ENCODE results near the gene GLIS1.

The GLIS1 gene

DNA sequence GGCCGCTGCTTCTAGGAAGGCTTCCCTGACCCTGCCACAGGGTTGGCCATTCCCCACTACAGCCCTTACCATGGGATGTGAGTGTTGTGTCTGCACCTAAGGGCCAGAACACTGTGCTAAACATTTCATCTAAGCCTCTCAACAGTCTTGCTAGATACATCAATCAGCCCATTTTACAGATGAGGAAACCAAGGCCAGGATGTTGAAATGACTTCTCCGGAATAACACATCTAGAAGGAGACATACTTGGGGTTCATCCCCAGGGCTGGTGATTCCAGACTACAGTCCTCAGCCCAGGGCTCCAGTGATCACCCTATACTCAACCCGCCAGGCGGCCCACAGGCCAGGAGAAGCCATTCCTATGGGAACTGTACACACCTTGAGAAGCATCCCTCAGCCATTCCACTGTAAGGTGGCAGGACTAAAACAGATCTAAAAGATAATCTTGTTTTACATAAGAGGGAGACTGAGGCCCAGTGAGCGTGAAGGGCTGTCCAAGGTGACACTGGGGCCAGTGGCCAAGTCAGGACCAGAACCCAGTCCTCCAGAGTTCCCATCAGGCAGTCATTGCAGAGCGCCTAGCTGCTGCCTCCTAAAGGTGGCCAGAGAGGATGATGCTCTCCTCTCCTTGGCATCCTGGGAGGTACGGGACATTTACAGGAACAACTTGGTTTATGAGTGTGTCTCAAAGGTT, 119.5 kb downstream of the GLIS1 start:
- no peak overlapping the region for H3K27ac ChIP-seq (ENCODE audit: low read depth, low read length)
- H3K4me2 ChIP-seq (ENCODE audit: low read length) = no peak overlapping the region
- H3K27me3 ChIP-seq (ENCODE audit: control insufficient read depth, low read length) = peaks cover 3% of the 10 kb centered on the region; the same call in 1 of the 2 replicates
- no peaks in the 10 kb centered on the region for H3K4me1 ChIP-seq (ENCODE audit: control insufficient read depth, low read length)
- no peaks in the 10 kb centered on the region for H4K20me1 ChIP-seq (ENCODE audit: control insufficient read depth, insufficient read depth, low read depth, low read length)
- TF ChIP-seq, protein P1, sequence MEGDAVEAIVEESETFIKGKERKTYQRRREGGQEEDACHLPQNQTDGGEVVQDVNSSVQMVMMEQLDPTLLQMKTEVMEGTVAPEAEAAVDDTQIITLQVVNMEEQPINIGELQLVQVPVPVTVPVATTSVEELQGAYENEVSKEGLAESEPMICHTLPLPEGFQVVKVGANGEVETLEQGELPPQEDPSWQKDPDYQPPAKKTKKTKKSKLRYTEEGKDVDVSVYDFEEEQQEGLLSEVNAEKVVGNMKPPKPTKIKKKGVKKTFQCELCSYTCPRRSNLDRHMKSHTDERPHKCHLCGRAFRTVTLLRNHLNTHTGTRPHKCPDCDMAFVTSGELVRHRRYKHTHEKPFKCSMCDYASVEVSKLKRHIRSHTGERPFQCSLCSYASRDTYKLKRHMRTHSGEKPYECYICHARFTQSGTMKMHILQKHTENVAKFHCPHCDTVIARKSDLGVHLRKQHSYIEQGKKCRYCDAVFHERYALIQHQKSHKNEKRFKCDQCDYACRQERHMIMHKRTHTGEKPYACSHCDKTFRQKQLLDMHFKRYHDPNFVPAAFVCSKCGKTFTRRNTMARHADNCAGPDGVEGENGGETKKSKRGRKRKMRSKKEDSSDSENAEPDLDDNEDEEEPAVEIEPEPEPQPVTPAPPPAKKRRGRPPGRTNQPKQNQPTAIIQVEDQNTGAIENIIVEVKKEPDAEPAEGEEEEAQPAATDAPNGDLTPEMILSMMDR (IDR thresholded peaks at IDR 0.05; ENCODE audit: low read depth, low read length, poor library complexity, severe bottlenecking) = no peak
- no peak for TF ChIP-seq EZH2phosphoT487 (IDR thresholded peaks at IDR 0.05; ENCODE audit: borderline replicate concordance, low read length)
- no peak overlapping the region for H3K4me3 ChIP-seq (ENCODE audit: low read length)
- H3K79me2 ChIP-seq (ENCODE audit: control insufficient read depth, low read length) = no peaks in the 10 kb centered on the region
- no peaks in the 10 kb centered on the region for H3K9me2 ChIP-seq (replicated peaks; ENCODE audit: control insufficient read depth, low read length)
- H3K36me3 ChIP-seq (ENCODE audit: control insufficient read depth, low read length) = no peaks in the 10 kb centered on the region
- H3K9me3 ChIP-seq (ENCODE audit: control insufficient read depth, insufficient read depth, low read length) = no peaks in the 10 kb centered on the region
- no peaks in the 10 kb centered on the region for H3F3A ChIP-seq (ENCODE audit: control insufficient read depth, insufficient read depth)

DNA sequence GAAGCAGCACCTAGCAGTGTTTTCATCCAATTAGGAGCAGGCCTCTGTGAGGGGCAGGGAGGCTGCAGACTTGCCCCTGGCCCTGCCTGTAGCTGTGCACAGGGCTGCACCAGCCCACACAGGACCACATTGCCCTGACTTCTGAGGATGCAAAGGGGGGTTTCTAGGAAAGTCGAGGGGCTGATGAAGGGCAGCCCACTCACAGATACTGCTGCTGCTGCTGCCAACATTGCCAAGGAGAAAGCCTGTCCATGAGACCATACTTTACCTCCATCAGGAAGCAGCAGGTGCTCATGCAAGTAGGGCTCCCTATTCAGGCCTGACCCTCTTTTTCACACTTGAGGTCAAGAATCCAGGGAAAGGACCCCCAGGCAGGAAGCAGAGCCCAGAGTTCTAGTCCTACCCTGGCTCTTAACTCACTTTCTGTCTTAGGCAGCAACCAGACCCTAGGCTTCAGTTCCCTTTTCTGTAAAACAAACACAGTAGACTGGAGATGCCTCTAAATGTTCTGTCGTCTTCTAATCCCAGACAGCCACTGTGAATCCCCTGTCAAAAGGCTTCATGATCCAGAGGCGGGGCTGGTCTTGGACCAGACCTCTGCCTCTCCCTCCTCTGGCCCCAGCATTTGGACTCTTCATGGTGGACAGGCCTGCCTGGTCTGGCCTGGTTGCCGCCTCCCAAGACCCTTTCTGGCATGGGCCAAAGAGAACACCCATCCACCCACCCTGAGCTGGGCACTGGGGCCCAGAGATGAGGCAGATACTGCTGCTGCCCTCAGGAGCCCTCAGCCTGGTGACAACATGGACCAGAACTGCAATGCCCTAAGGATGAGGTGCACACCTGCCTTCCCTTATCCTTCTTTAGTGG, 120.2 kb downstream of the GLIS1 start:
- no peaks in the 10 kb centered on the region for H3K9me2 ChIP-seq (replicated peaks; ENCODE audit: control insufficient read depth, low read length)
- H4K20me1 ChIP-seq (ENCODE audit: control insufficient read depth, insufficient read depth, low read depth, low read length) = no peaks in the 10 kb centered on the region
- no peaks in the 10 kb centered on the region for H3K27me3 ChIP-seq (ENCODE audit: control insufficient read depth, low read length)
- H3K9me3 ChIP-seq (ENCODE audit: control insufficient read depth, insufficient read depth, low read length) = no peaks in the 10 kb centered on the region
- TF ChIP-seq, protein P1 (IDR thresholded peaks at IDR 0.05; ENCODE audit: low read depth, low read length, poor library complexity, severe bottlenecking) = no peak
- TF ChIP-seq EZH2phosphoT487 (IDR thresholded peaks at IDR 0.05; ENCODE audit: borderline replicate concordance, low read length) = no peak
- H3K27ac ChIP-seq (ENCODE audit: low read depth, low read length) = no peak overlapping the region
- no peaks in the 10 kb centered on the region for H3K4me1 ChIP-seq (ENCODE audit: control insufficient read depth, low read length)
- no peaks in the 10 kb centered on the region for H3K36me3 ChIP-seq (ENCODE audit: control insufficient read depth, low read length)
- H3K79me2 ChIP-seq (ENCODE audit: control insufficient read depth, low read length) = no peaks in the 10 kb centered on the region
- no peaks in the 10 kb centered on the region for H3F3A ChIP-seq (ENCODE audit: control insufficient read depth, insufficient read depth)
- H3K4me2 ChIP-seq (ENCODE audit: low read length) = no peak overlapping the region
- H3K4me3 ChIP-seq (ENCODE audit: low read length) = no peak overlapping the region

DNA sequence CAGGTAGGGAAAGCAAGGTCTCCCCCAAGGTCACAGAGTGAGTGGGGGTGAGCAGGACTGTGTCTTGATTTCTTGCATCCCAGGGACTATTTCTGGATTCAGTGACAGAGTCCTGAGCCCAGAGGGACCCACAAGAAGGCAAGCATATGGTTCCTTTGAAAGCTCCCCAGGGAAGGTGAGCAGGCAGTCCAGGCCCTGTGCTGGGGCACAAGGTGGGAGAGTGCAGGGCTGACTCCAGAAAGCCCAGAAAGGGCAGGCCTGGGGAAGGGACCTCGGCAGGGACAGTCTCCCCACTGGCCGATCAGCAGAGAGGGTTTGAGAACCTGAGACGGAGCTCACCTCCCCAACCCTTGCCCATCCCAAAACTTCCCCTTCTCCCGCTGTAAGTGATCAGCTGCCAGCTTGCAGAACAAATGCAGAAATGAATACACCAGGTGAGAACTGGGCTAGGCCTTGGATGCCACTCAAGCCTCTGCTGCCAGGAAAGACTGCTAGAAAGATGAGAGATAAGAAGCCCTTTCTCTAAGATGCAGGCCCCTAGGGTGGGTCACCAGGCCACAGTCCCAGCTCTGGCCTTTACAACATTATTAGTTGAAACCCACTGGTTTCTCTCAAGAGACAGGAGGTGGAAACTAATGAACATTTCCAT, 121.0 kb downstream of the GLIS1 start:
- H3K4me1 ChIP-seq (ENCODE audit: control insufficient read depth, low read length) = no peaks in the 10 kb centered on the region
- no peak overlapping the region for H3K27ac ChIP-seq (ENCODE audit: low read depth, low read length)
- H3K79me2 ChIP-seq (ENCODE audit: control insufficient read depth, low read length) = no peaks in the 10 kb centered on the region
- no peaks in the 10 kb centered on the region for H3F3A ChIP-seq (ENCODE audit: control insufficient read depth, insufficient read depth)
- TF ChIP-seq, protein P1 (IDR thresholded peaks at IDR 0.05; ENCODE audit: low read depth, low read length, poor library complexity, severe bottlenecking) = no peak
- no peak for TF ChIP-seq EZH2phosphoT487 (IDR thresholded peaks at IDR 0.05; ENCODE audit: borderline replicate concordance, low read length)
- no peaks in the 10 kb centered on the region for H3K36me3 ChIP-seq (ENCODE audit: control insufficient read depth, low read length)
- no peak overlapping the region for H3K4me2 ChIP-seq (ENCODE audit: low read length)
- no peaks in the 10 kb centered on the region for H3K9me2 ChIP-seq (replicated peaks; ENCODE audit: control insufficient read depth, low read length)
- no peaks in the 10 kb centered on the region for H4K20me1 ChIP-seq (ENCODE audit: control insufficient read depth, insufficient read depth, low read depth, low read length)
- H3K27me3 ChIP-seq (ENCODE audit: control insufficient read depth, low read length) = no peaks in the 10 kb centered on the region
- H3K4me3 ChIP-seq (ENCODE audit: low read length) = no peak overlapping the region
- H3K9me3 ChIP-seq (ENCODE audit: control insufficient read depth, insufficient read depth, low read length) = no peaks in the 10 kb centered on the region

Measured in DOHH2 (cell line).